ENCODE results near the gene ITPK1. TPM values are rescaled to one million over a fixed set of nuclear protein-coding genes. Genes with fewer than 3 reads are reported as not detected.

Gene ITPK1
- total and polyA plus RNA-seq, 2 donors (not counting 3 experiments of a cell fraction or from before 2014, with no cell fraction given): 39.6 to 51.8 TPM

DNA sequence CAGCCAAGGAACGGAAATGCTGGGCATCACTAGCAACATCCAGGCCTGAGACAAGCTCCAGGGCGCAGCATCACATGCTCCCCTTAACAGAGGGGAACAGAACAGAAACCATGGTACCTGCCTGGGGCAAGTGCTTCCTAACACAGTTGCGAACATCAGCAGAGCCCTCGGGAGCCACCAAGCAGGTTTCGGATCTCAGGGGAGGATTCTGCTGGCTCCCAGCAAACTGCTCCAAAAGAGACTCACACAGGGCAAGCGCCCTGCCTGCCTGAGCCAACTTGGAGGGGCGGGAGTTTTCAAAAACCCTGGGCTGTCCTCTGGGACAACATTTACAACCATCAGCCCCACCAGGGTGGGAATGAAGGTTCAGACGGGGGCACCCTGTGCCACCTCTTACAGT is 173.1 kb downstream of the ITPK1 start:
- dilution Hi-C loops (cut with MboI; ENCODE audit: extremely low pct_ligation_motif_present, low sequenced_read_pairs): no loop called here
- DNase-seq (ENCODE audit: low read depth, low spot score): no peak
- H3K9ac ChIP-seq (replicated peaks; ENCODE audit: extremely low read depth, insufficient read depth, low read length): no peak overlapping the region
- H2AFZ ChIP-seq (ENCODE audit: low read depth, low read length): no peak overlapping the region
- H4K20me1 ChIP-seq (replicated peaks; ENCODE audit: control insufficient read depth, extremely low read depth, insufficient read depth, low read length): no peaks in the 10 kb centered on the region
- intact Hi-C loops (cut with micrococcal nuclease): no loop called here
- TF ChIP-seq CTCF (IDR thresholded peaks at IDR 0.05; ENCODE audit: extremely low read depth in 1 of 2, insufficient read depth in 1 of 2, low read depth in 1 of 2, low read length in 2 of 2): no peak
- no peak for TF ChIP-seq MAX (IDR thresholded peaks at IDR 0.05; ENCODE audit: insufficient read depth, insufficient read length)
- no peak for TF ChIP-seq FOS (IDR thresholded peaks at IDR 0.05; ENCODE audit: borderline replicate concordance, insufficient read depth, low read length)
- TF ChIP-seq JUN (IDR thresholded peaks at IDR 0.05; ENCODE audit: borderline replicate concordance, insufficient read depth, insufficient read length, low read depth): no peak
- no peak for TF ChIP-seq GATA2 (IDR thresholded peaks at IDR 0.05; ENCODE audit: insufficient read depth, insufficient read length, low read depth, low read length)
- no peak for TF ChIP-seq POLR2A (IDR thresholded peaks at IDR 0.05; ENCODE audit: low read depth, low read length)
- no peak for TF ChIP-seq EZH2 (IDR thresholded peaks at IDR 0.05; ENCODE audit: borderline replicate concordance, low read depth, low read length, severe bottlenecking)
- no peak for TF ChIP-seq MYC (IDR thresholded peaks at IDR 0.05; ENCODE audit: low read depth, low read length)
- TF ChIP-seq POLR2AphosphoS5 (IDR thresholded peaks at IDR 0.05; ENCODE audit: insufficient read depth, low read depth, low read length): no peak
- H3K9me3 ChIP-seq (replicated peaks; ENCODE audit: control insufficient read depth, insufficient read depth, low read length): no peaks in the 10 kb centered on the region
- H3K27ac ChIP-seq (ENCODE audit: insufficient read depth, low read depth, low read length): no peak overlapping the region
- H3K9me1 ChIP-seq (replicated peaks; ENCODE audit: control insufficient read depth, extremely low read depth, insufficient read depth, low read length): no peaks in the 10 kb centered on the region
- no peak overlapping the region for H3K4me2 ChIP-seq (ENCODE audit: insufficient read depth, low read length)
- no peaks in the 10 kb centered on the region for H3K36me3 ChIP-seq (ENCODE audit: control insufficient read depth in 2 of 2, extremely low read depth in 1 of 2, insufficient read depth in 2 of 2, low read length in 2 of 2)
- no TSS peak for BruUV-seq (replicated peaks)
- no peak for FAIRE-seq
- peaks cover 5% of the 10 kb centered on the region for H3K4me1 ChIP-seq (ENCODE audit: control insufficient read depth, extremely low read depth, insufficient read depth, low read length)
- ChIA-PET POLR2A (no interaction called here), CTCF (interaction anchor here (0.8 to 1.3 kb wide), 2 partner anchors 9 to 171 kb away, joined by 3 to 6 read pairs; no protein-coding TSS in a partner anchor)
- no peak overlapping the region for H3K4me3 ChIP-seq (replicated peaks in 1 of 3; ENCODE audit: insufficient read depth in 1 of 3, low read depth in 1 of 3, low read length in 3 of 3)
- no peaks in the 10 kb centered on the region for H3K27me3 ChIP-seq (ENCODE audit: control insufficient read depth in 2 of 2, insufficient read depth in 2 of 2, low read length in 2 of 2)
- H3K79me2 ChIP-seq (ENCODE audit: control insufficient read depth, insufficient read depth, low read length): no peaks in the 10 kb centered on the region
